IPS-18a (cell line): ENCODE data around the gene STEAP2.
"Not testable (repeated sequence)": the region's sequence is repeated elsewhere in the genome, so short reads cannot be mapped to it uniquely, and the experiment has no call there.

Experiments used
- H3K27ac ChIP-seq: one replicate; pipeline ENCODE4 v1.5.1; 2013; ENCODE audit warnings: low read length
- H3K27me3 ChIP-seq: one replicate; pipeline ENCODE4 v1.6.1; 2013; ENCODE audit warnings: mild to moderate bottlenecking, low read length; ENCODE audit not compliant: control insufficient read depth, insufficient read depth
- H3K36me3 ChIP-seq: one replicate; pipeline ENCODE4 v1.6.1; 2013; ENCODE audit warnings: low read depth, low read length; ENCODE audit not compliant: control insufficient read depth
- H3K4me1 ChIP-seq: one replicate; pipeline ENCODE4 v1.6.1; 2013; ENCODE audit warnings: low read depth, low read length; ENCODE audit not compliant: control insufficient read depth
- H3K4me3 ChIP-seq: one replicate; pipeline ENCODE4 v1.5.1; 2013; ENCODE audit warnings: low read length
- H3K9ac ChIP-seq: one replicate; pipeline ENCODE4 v1.6.1; 2013; ENCODE audit warnings: mild to moderate bottlenecking, low read length, moderate library complexity
- H3K9me3 ChIP-seq: one replicate; pipeline ENCODE4 v1.6.1; 2013; ENCODE audit warnings: low read depth, low read length; ENCODE audit not compliant: control insufficient read depth

The STEAP2 gene

DNA sequence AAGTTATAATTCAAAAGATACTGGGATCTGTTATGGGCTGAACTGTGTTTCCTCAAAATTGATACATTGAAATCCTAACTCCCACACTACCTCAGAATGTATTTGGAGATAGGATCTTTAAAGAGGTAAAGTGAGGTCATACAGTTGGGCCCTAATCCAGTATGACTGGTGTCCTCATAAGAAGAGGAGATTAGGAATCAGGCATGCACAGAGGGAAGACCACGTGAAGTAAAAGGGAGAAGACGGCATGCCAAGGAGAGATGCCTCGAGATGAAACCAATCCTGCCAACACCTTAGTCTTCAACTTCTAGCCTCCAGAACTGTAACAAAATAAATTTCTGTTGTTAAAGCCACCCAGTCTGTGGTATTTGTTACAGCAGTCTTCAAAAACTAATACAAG, 27.5 kb downstream of the STEAP2 start:
- no peak overlapping the region for H3K27ac ChIP-seq

DNA sequence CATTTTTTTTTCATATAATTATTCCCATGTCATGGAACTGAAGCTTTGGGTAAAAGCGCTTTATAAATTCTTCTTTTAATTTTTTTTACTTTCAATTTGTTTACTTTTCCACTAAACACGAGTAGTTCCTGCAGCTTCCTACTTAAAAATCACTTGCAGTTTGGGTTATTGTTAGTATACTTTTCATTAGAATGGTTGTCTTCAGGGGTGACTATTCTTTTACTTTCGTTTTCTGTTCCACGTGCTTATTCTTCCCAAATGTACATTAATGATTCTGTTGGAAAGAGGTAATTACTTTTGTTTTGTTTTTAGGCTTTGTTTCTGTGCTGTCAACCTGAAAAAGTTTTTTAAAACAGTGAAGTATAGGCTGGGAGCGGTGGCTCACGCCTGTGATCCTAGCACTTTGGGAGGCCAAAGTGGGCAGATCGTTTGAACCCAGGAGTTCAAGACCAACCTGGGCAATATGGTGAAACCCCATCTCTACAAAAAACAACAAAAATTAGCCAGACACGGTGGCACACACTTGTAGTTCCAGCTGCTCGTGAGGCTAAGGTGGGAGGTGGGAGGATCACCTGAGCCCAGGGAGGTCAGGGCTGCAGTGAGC, 28.2 kb downstream of the STEAP2 start:
- Histone ChIP-seq H3K9ac (no peak overlapping the region), H3K27me3 (peaks cover 7% of the 10 kb centered on the region), H3K4me3 (no peak overlapping the region), H3K4me1 (no peaks in the 10 kb centered on the region), H3K27ac (no peak overlapping the region), H3K36me3 (no peaks in the 10 kb centered on the region), H3K9me3 (no peaks in the 10 kb centered on the region)

More for the DNA sequence above, 27.5 kb downstream of the STEAP2 start:
- H3K4me3 ChIP-seq, result no peak overlapping the region
- no peaks in the 10 kb centered on the region for H3K4me1 ChIP-seq
- H3K9ac ChIP-seq, result no peak overlapping the region
- no peaks in the 10 kb centered on the region for H3K36me3 ChIP-seq
- H3K27me3 ChIP-seq, result peaks cover 2% of the 10 kb centered on the region
- H3K9me3 ChIP-seq, result no peaks in the 10 kb centered on the region

DNA sequence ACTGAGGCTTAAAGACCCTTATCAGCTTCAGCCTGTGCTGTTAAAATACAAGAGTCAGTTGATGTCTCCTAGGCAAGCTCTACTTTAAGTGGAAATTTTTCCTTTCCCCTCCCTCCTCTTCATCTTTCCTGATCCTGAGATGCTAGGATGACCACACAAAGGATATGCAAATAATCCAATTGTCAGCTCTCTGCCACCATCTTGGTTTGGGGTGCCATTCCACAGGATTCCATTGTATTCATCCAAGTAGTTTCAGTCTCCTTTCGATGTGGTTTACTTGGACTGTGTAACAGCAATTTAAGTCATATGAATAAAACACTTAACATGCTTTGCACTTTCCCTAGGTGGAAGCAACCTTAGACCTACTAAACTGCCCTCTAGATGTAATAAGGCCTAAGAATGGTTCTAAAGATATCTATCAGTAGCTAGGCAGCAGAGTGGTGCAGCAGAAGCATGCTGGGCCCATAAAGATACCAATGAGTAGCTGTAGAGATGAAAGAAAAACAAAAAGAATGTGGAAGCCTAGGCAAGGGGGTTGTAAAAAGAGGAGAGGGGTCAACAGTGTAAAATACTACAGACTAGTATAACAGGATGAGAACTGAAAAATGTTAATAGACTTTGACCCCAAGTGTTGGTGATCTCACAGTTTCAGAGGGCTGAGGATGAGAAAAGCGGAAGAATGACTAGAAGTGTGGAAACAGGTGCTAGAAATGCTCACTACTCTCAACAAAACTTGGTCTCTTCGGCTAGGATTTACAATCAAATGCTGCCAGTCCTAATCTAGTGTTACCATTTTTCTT, 31.0 kb downstream of the STEAP2 start:
- no peak overlapping the region for H3K9ac ChIP-seq
- H3K27me3 ChIP-seq, result peaks cover 23% of the 10 kb centered on the region
- H3K27ac ChIP-seq, result no peak overlapping the region
- H3K9me3 ChIP-seq, result no peaks in the 10 kb centered on the region
- no peaks in the 10 kb centered on the region for H3K36me3 ChIP-seq
- H3K4me1 ChIP-seq, result peaks cover 10% of the 10 kb centered on the region
- no peak overlapping the region for H3K4me3 ChIP-seq

DNA sequence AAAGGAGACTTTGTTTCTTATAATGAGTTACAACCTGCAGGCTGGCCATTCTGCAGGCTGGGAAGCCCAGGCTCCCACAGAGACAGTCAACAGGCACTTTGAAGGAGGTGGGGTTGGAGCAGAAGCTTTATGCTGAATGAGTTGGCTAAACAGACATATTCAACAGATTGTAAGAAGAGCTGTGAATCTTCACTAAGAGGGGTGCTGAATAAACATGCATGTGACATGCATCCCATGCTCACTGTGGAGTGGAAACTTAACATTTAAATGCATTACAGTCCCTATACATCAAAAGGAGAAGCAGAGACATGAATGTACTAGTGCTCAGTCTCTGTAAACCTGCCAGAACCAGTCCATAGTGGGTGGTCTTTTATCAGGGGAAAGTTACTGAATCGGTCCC, 32.0 kb downstream of the STEAP2 start:
- no peak overlapping the region for H3K27ac ChIP-seq
- H3K27me3 ChIP-seq, result peaks cover 23% of the 10 kb centered on the region
- H3K9me3 ChIP-seq, result no peaks in the 10 kb centered on the region
- no peak overlapping the region for H3K9ac ChIP-seq
- no peaks in the 10 kb centered on the region for H3K36me3 ChIP-seq
- peaks cover 10% of the 10 kb centered on the region for H3K4me1 ChIP-seq
- no peak overlapping the region for H3K4me3 ChIP-seq

DNA sequence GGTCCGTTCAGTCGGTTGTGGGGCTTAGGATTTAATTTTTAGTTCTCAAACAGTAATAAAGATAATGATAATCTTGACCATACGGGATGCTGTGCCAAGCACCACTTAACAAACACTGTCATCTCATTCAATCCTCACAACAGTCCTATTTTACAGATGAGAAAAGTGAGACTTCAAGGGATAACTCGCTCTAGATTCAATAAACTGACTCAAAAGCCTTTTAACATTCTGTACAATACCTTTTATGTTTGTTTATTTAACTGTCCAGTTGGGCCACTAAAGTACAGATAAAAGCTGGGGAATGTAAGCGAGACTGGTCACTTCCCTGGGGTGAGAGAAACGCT, 33.0 kb downstream of the STEAP2 start:
- H3K4me1 ChIP-seq, result peaks cover 10% of the 10 kb centered on the region
- no peaks in the 10 kb centered on the region for H3K36me3 ChIP-seq
- H3K9me3 ChIP-seq, result no peaks in the 10 kb centered on the region
- H3K4me3 ChIP-seq, result peak overlapping the region; percentile 76
- peak overlapping the region; percentile 55 for H3K9ac ChIP-seq
- H3K27ac ChIP-seq, result no peak overlapping the region
- H3K27me3 ChIP-seq, result peaks cover 23% of the 10 kb centered on the region

DNA sequence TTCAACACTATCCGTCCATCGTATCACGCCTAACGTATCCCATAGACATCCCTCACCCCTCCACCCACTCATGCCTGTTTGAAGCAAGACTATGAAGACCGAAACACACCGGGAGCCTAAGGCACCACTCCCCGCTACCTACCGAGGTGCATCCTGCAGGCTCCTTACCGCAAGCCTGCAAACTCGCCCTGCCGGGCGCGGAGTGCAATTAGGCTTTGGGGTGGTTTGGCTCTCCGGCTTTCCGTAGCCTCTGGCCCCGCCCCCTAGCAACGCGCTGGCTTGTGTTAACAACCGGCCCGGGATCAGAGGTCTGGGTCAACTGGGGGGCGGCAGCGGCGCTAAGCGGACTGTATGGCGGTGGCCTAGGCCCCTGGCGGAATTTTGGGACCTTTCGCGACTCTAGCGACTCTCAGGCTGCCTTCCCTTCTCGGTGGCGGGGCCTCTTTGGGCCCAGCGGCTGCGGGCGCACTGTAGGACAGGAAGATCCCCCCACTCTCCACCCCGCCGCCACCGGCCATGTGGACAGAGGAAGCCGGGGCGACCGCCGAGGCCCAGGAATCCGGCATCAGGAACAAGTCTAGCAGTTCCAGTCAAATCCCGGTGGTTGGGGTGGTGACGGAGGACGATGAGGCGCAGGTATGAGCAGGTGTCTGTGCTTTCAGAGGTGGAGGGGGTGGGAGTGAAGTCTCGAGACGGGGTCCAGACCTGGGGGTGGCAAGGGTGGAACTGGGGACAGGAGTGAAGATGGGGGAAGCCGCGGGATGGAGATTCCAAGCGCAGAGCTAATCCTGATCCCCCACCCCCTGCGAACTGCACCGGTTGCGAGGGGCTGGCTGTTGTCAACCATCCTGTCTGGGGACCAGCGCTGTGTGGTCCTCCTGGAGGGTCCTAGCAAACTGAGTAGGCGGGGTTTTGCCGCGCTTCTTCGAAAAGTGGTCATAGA, 33.6 kb downstream of the STEAP2 start, which contains the start of gene CFAP69:
Gene CFAP69, plus strand, starts transcription at position 266 of the 943 bp plus-strand sequence. Its CDS starts 251 bp downstream, at position 517.
- Histone ChIP-seq H3K36me3 (no peaks in the 10 kb centered on the region), H3K4me3 (peak within 1 kb of the TSS; percentile 76), H3K27me3 (peaks cover 23% of the 10 kb centered on the region), H3K9ac (peak within 1 kb of the TSS; percentile 55), H3K27ac (no peak within 1 kb of the TSS), H3K4me1 (peaks cover 10% of the 10 kb centered on the region), H3K9me3 (no peaks in the 10 kb centered on the region)

DNA sequence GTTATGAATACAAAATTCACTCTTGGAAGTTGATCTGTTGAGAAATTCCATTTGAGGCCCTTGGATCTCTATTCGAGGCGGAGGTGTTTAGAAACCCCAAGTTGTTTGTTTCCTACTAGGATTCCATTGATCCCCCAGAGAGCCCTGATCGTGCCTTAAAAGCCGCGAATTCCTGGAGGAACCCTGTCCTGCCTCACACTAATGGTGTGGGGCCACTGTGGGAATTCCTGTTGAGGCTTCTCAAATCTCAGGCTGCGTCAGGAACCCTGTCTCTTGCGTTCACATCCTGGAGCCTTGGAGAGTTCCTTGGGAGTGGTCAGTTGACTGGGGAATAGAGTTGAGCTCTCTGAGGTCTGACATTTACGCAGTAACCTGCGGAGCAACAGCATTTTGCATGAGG, 34.6 kb downstream of the STEAP2 start:
- Histone ChIP-seq H3K9ac (peak overlapping the region; percentile 55), H3K4me1 (peaks cover 10% of the 10 kb centered on the region), H3K27me3 (peaks cover 23% of the 10 kb centered on the region), H3K4me3 (peak overlapping the region; percentile 76), H3K27ac (no peak overlapping the region), H3K36me3 (no peaks in the 10 kb centered on the region), H3K9me3 (no peaks in the 10 kb centered on the region)

DNA sequence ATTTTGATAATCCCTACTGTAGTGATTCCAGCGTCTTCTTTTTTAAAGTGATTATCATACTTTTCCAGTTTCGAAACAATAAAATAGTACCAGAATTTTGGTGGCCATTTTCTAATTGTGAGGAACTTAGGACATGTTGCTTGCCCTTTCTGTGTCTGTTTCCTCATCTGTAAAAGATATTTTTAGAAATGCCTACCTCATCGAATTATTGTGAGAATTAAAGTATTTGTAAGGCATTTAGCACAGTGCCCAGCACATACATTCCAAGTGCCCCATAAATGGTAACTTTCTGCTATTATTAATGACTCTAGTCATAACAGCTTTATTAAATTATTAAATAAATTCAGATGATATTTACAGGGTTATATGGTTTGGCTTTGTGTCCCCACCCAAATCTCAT, 37.2 kb downstream of the STEAP2 start:
- peaks cover 10% of the 10 kb centered on the region for H3K4me1 ChIP-seq
- H3K9me3 ChIP-seq, result no peaks in the 10 kb centered on the region

DNA sequence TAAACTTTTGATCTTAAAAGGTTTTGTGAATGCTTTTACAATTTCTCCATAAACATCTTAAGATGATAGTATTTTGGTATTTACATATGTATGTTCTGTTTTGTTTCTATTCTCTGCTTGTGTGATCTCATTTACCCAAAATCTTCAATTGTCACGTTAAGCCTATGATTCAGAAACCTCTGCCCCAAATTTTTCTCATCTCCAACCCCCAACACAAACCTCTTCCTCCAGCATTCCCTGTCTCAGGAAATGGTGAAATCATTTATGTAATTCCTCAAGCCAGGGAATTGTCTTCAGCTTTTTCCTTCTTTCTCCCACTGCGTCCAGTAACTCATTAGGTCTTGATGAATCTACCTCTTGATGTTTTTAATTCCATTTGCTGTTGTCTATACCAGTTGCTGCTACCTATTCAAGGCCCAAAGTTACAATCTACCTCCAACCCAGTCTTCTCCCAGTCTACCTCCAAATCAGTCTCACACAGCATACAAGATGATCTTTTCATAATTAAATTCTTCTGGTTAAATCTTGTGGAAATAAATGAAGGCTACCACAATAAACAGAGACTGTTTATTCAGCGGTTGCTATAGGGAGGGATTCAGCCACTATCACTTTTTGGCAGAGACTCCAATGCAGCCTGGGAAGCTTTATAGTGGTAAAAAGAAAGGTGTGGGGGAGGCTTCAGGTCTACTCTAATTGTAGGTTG, 39.2 kb downstream of the STEAP2 start:
- Histone ChIP-seq H3K27ac (no peak overlapping the region), H3K36me3 (no peaks in the 10 kb centered on the region), H3K9me3 (no peaks in the 10 kb centered on the region), H3K27me3 (peaks cover 16% of the 10 kb centered on the region), H3K4me3 (no peak overlapping the region), H3K4me1 (peaks cover 10% of the 10 kb centered on the region), H3K9ac (no peak overlapping the region)

More for the DNA sequence above, 37.2 kb downstream of the STEAP2 start:
- H3K27me3 ChIP-seq, result peaks cover 23% of the 10 kb centered on the region
- H3K9ac ChIP-seq, result no peak overlapping the region
- H3K27ac ChIP-seq, result no peak overlapping the region
- no peak overlapping the region for H3K4me3 ChIP-seq
- H3K36me3 ChIP-seq, result no peaks in the 10 kb centered on the region

DNA sequence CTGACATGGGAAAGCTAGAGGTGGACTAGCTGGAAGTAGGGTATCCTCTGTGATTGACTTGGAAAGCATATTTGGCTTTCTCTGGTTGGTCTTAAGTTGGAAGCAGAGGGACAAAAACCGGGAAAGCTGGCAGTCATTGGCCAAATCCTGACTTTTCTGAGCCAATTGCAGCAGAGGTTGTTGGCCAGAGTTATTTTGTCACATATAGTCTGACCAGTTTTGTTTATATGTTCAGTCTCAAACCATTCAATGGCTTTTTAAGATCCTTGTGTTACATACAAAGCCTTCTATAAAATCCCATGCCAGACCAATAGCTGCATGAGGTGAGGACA, 39.7 kb downstream of the STEAP2 start:
- Histone ChIP-seq H3K4me3 (no peak overlapping the region), H3K9me3 (no peaks in the 10 kb centered on the region), H3K4me1 (peaks cover 6% of the 10 kb centered on the region), H3K36me3 (no peaks in the 10 kb centered on the region), H3K27ac (no peak overlapping the region), H3K9ac (no peak overlapping the region), H3K27me3 (peaks cover 11% of the 10 kb centered on the region)

DNA sequence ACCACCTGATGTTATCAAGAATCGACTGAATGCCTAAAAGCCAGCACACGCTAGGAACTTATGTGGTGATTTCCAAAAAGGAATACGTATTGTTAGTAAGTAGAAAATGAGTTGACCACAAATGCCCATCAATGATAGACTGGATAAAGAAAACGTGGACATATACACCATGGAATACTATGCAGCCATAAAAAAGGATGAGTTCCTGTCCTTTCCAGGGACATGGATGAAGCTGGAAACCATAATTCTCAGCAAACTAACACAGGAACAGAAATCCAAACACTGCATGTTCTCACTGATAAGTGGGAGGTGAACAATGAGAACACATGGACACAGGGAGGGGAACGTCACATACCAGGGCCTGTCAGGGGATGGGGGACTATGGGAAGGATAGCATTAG, 44.5 kb downstream of the STEAP2 start:
- not testable (repeated sequence) for H3K9me3 ChIP-seq, H3K27me3 ChIP-seq, H3K9ac ChIP-seq, H3K27ac ChIP-seq, H3K4me3 ChIP-seq, H3K36me3 ChIP-seq, H3K4me1 ChIP-seq
